Mesendoderm (in vitro differentiated cells): ENCODE data around the gene SPEM1.

Experiments
- DNase-seq: peaks from one replicate; pipeline ENCODE4 v3.0.0; 2013
- H2AK5ac ChIP-seq: 2 replicates; pipeline ENCODE4 v1.6.1; 2013; ENCODE audit warnings: low read length, inconsistent platforms
- H2BK120ac ChIP-seq: 2 replicates; pipeline ENCODE4 v1.6.1; 2013; ENCODE audit warnings: low read depth, mild to moderate bottlenecking, low read length, moderate library complexity, mixed read lengths
- H2BK15ac ChIP-seq: replicated peaks from 2 replicates; pipeline ENCODE4 v1.6.1; 2013; ENCODE audit warnings: low read depth, mild to moderate bottlenecking, moderate library complexity
- H2BK5ac ChIP-seq: 2 replicates; pipeline ENCODE4 v1.6.1; 2013; ENCODE audit warnings: low read length, inconsistent platforms
- H3K18ac ChIP-seq: 2 replicates; pipeline ENCODE4 v1.6.1; 2013; ENCODE audit warnings: mild to moderate bottlenecking, low read length, mixed read lengths
- H3K23ac ChIP-seq: one replicate; pipeline ENCODE4 v1.6.1; 2013; ENCODE audit warnings: low read length
- H3K27ac ChIP-seq: 2 replicates; pipeline ENCODE4 v1.5.1; 2013; ENCODE audit warnings: low read depth, mild to moderate bottlenecking, inconsistent platforms, low read length, moderate library complexity
- H3K27me3 ChIP-seq: 2 replicates; pipeline ENCODE4 v1.6.1; 2013; ENCODE audit warnings: low read length, control low read depth, mild to moderate bottlenecking, inconsistent platforms; ENCODE audit not compliant: insufficient read depth, poor library complexity
- H3K36me3 ChIP-seq: 2 replicates; pipeline ENCODE4 v1.6.1; 2013; ENCODE audit warnings: low read length, inconsistent platforms; ENCODE audit not compliant: control insufficient read depth, insufficient read depth
- H3K4ac ChIP-seq: one replicate; pipeline ENCODE4 v1.6.1; 2013; ENCODE audit warnings: low read depth, mild to moderate bottlenecking, low read length, moderate library complexity
- H3K4me1 ChIP-seq: 2 replicates; pipeline ENCODE4 v1.6.1; 2013; ENCODE audit warnings: low read depth, low read length, inconsistent platforms; ENCODE audit not compliant: control insufficient read depth
- H3K4me2 ChIP-seq: 2 replicates; pipeline ENCODE4 v1.6.1; 2013; ENCODE audit warnings: low read length
- H3K4me3 ChIP-seq: 2 replicates; pipeline ENCODE4 v1.5.1; 2013; ENCODE audit warnings: mild to moderate bottlenecking, low read length
- H3K56ac ChIP-seq: one replicate; pipeline ENCODE4 v1.6.1; 2013; ENCODE audit warnings: low read length
- H3K79me1 ChIP-seq: 2 replicates; pipeline ENCODE4 v1.6.1; 2013; ENCODE audit warnings: low read length, inconsistent platforms
- H3K79me2 ChIP-seq: 2 replicates; pipeline ENCODE4 v1.6.1; 2013; ENCODE audit warnings: mild to moderate bottlenecking, low read length; ENCODE audit not compliant: control insufficient read depth, insufficient read depth
- H3K9ac ChIP-seq: 2 replicates; pipeline ENCODE4 v1.6.1; 2013; ENCODE audit warnings: low read length, inconsistent platforms
- H4K5ac ChIP-seq: one replicate; pipeline ENCODE4 v1.6.1; 2013; ENCODE audit warnings: low read length
- H4K8ac ChIP-seq: one replicate; pipeline ENCODE4 v1.6.1; 2013; ENCODE audit warnings: low read depth, mild to moderate bottlenecking, control low read depth, low read length, moderate library complexity
- WGBS: extraction: QIAGEN DNeasy Blood & Tissue Kit; methylation state at CpG from one replicate; pipeline ENCODE4 v1.1.7; 2013; ENCODE audit warnings: low lambda C conversion rate, missing lambda C conversion rate; ENCODE audit not compliant: insufficient coverage; ENCODE audit errors: extremely low coverage; 5-methylcytosine and 5-hydroxymethylcytosine counted together

The SPEM1 gene

GRCh38 chr17:7442142-7442541, 22.0 kb downstream of the SPEM1 start:
- Histone ChIP-seq H2BK15ac (no peak overlapping the region), H3K56ac (no peak overlapping the region), H2BK5ac (no peak overlapping the region), H2BK120ac (no peak overlapping the region), H3K4ac (no peak overlapping the region), H3K27ac (no peak overlapping the region), H4K5ac (no peak overlapping the region), H3K4me2 (no peak overlapping the region), H3K4me1 (peaks cover 5% of the 10 kb centered on the region), H3K4me3 (no peak overlapping the region), H3K36me3 (no peaks in the 10 kb centered on the region), H3K9ac (no peak overlapping the region), H3K18ac (no peak overlapping the region), H3K27me3 (peaks cover 9% of the 10 kb centered on the region), H3K23ac (no peak overlapping the region), H3K79me2 (no peaks in the 10 kb centered on the region), H3K79me1 (no peaks in the 10 kb centered on the region), H2AK5ac (no peak overlapping the region), H4K8ac (no peak overlapping the region)
- WGBS, result no CpG with 5 or more reads among the region's 2 CpGs
- DNase-seq, result no peak

DNA sequence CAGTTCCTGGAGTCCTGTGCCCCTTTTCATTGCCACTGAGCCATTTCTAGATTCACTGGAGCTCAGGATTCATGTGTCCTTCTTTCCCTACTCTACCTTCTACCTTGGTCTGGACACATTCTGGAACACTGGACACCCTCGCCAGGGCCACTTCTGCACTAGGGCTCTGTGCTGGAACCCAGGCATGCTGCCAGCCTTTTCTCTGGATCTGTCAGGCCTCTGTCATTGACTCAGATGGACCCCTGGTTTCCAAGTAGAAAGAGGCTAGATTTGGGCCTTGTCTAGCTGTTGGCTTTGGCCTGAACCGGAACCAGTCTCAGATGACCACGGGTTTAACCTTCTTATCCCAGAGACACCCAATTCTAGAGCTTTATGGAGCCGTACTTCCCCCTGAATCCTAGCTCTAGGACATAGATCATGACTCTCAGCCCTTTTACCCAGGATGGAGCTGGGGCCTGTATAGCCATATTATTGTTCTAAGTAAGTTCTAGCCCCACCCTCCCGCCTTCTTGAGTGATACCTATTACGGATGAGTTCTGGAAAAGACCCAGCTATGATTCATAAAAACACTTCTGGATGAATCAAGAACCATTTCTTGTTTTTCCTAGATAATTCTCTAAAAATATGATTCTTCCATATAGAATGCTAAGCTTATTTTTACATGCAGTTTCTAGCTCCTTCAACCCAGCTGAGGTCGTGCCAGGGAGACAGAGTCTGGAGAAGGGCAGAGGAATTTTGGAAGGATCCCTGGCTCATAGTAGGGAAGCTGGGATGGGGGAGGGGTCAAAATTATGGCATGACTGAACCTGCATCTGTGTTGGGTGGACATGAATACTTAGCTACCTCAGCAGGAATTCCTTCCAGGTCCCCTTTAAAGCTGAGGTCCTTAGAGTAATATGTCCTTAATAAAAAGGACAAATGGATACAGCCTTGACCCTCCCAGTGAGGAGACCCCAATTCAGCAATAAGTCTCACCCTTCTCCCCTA, 23.7 kb downstream of the SPEM1 start:
- no CpG with 5 or more reads among the region's 7 CpGs for WGBS
- Histone ChIP-seq H2AK5ac (no peak overlapping the region), H3K23ac (no peak overlapping the region), H3K4me1 (peaks cover 2% of the 10 kb centered on the region), H3K4ac (no peak overlapping the region), H2BK5ac (no peak overlapping the region), H3K36me3 (no peaks in the 10 kb centered on the region), H3K27me3 (peaks cover 4% of the 10 kb centered on the region), H4K5ac (no peak overlapping the region), H3K79me1 (no peaks in the 10 kb centered on the region), H3K4me3 (no peak overlapping the region), H3K27ac (no peak overlapping the region), H4K8ac (no peak overlapping the region), H3K9ac (no peak overlapping the region), H3K4me2 (no peak overlapping the region), H3K18ac (no peak overlapping the region), H3K56ac (no peak overlapping the region), H2BK15ac (no peak overlapping the region), H2BK120ac (no peak overlapping the region), H3K79me2 (no peaks in the 10 kb centered on the region)
- no peak for DNase-seq

DNA sequence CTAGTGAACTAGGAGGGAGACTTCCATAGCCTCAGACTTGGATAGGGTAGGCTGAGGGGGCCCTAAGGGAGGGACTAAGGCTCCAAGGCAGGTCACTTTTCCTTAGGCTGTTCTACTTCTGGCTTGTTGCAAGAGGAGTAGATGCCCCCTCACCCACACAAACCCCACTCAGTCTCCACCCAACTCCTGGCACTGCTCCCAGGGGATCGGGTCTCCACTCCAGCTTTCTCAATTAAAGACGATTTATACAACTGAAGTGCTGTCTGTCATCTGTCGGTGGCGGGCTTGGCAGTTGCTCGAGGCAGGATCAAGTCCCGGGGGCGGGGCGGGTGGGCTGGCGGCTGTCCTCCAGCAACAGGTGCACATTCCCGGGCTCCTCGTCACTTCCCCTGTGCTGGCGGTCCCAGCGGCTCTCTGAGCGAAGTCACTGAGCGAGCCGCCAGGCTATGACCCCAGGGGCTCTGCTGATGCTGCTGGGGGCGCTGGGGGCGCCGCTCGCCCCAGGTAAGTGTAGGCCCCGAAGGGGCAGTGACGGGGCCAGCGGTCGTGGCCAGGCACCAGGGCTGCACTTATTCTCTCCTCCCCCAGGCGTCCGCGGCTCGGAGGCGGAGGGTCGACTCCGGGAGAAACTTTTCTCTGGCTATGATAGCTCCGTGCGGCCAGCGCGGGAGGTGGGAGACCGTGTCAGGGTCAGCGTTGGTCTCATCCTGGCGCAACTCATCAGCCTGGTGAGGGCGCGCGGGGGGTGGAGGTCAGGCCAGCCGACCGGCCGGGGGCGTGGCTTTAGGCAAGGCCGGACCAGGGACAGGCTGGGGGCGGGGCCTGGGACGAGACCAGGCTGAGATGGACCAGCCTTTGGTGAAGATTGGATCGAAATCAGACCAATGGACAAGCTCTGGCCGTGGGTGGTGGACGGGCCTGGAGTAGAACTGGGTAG, 24.8 kb downstream of the SPEM1 start, which contains the start of gene CHRNB1:
Gene CHRNB1, plus strand, starts transcription at position 380 of the 937 bp plus-strand sequence. Its CDS starts 67 bp downstream, at position 447.
- no CpG with 5 or more reads among the region's 51 CpGs for WGBS
- H2BK5ac ChIP-seq, result no peak within 1 kb of the TSS
- H2BK120ac ChIP-seq, result no peak within 1 kb of the TSS
- H3K9ac ChIP-seq, result peak within 1 kb of the TSS; percentile 50
- H3K18ac ChIP-seq, result no peak within 1 kb of the TSS
- H3K4me3 ChIP-seq, result peak within 1 kb of the TSS; percentile 17
- no peaks in the 10 kb centered on the region for H3K79me1 ChIP-seq
- peak within 1 kb of the TSS; percentile 89 for H3K56ac ChIP-seq
- peak within 1 kb of the TSS; percentile 83 for H3K4me2 ChIP-seq
- no peak within 1 kb of the TSS for H4K8ac ChIP-seq
- H3K4ac ChIP-seq, result no peak within 1 kb of the TSS
- H3K23ac ChIP-seq, result no peak within 1 kb of the TSS
- no peaks in the 10 kb centered on the region for H3K36me3 ChIP-seq
- H2BK15ac ChIP-seq, result no peak within 1 kb of the TSS
- no peak within 1 kb of the TSS for H2AK5ac ChIP-seq
- H3K79me2 ChIP-seq, result no peaks in the 10 kb centered on the region
- H3K27ac ChIP-seq, result no peak within 1 kb of the TSS
- peaks cover 2% of the 10 kb centered on the region for H3K4me1 ChIP-seq
- H3K27me3 ChIP-seq, result no peaks in the 10 kb centered on the region
- no peak within 1 kb of the TSS for H4K5ac ChIP-seq
- DNase-seq, result peak; percentile 87

DNA sequence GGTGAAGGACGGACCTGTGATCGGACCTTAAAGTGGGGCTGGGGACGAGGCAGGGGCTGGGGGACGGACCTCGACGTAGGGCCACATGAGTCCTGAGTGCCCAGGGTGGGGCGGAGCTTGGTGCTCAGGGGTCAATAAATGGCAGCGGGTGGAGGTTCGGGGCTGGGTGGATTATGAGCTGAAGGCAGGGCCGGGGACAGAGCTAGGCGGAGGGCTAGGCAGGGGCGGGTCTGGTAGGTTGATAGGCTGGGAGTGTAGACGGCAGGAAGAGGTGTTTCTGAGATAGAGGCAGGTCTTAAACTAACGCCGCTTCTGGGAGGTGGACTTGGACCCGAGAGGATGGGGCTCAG, 25.5 kb downstream of the SPEM1 start:
- WGBS, result no CpG with 5 or more reads among the region's 16 CpGs
- H3K9ac ChIP-seq, result peak overlapping the region; percentile 50
- H2BK15ac ChIP-seq, result no peak overlapping the region
- H3K27ac ChIP-seq, result no peak overlapping the region
- H3K4me1 ChIP-seq, result peaks cover 2% of the 10 kb centered on the region
- H3K79me1 ChIP-seq, result no peaks in the 10 kb centered on the region
- H3K4ac ChIP-seq, result no peak overlapping the region
- peak overlapping the region; percentile 89 for H3K56ac ChIP-seq
- no peak overlapping the region for H2BK5ac ChIP-seq
- H3K79me2 ChIP-seq, result no peaks in the 10 kb centered on the region
- H3K4me3 ChIP-seq, result peak overlapping the region; percentile 10
- no peaks in the 10 kb centered on the region for H3K36me3 ChIP-seq
- H3K4me2 ChIP-seq, result peak overlapping the region; percentile 83
- H2AK5ac ChIP-seq, result no peak overlapping the region
- no peaks in the 10 kb centered on the region for H3K27me3 ChIP-seq
- H3K18ac ChIP-seq, result no peak overlapping the region
- H3K23ac ChIP-seq, result no peak overlapping the region
- no peak overlapping the region for H2BK120ac ChIP-seq
- peak; percentile 88 for DNase-seq
- H4K5ac ChIP-seq, result no peak overlapping the region
- no peak overlapping the region for H4K8ac ChIP-seq

GRCh38 chr17:7448461-7448860, 28.3 kb downstream of the SPEM1 start:
- no peak overlapping the region for H3K4ac ChIP-seq
- no peak overlapping the region for H3K9ac ChIP-seq
- no peaks in the 10 kb centered on the region for H3K4me1 ChIP-seq
- H2BK5ac ChIP-seq, result no peak overlapping the region
- no peak overlapping the region for H4K5ac ChIP-seq
- H3K4me3 ChIP-seq, result no peak overlapping the region
- no peaks in the 10 kb centered on the region for H3K36me3 ChIP-seq
- no peak overlapping the region for H4K8ac ChIP-seq
- no peaks in the 10 kb centered on the region for H3K27me3 ChIP-seq
- H2AK5ac ChIP-seq, result no peak overlapping the region
- no peaks in the 10 kb centered on the region for H3K79me1 ChIP-seq
- H3K23ac ChIP-seq, result no peak overlapping the region
- no peak overlapping the region for H3K56ac ChIP-seq
- DNase-seq, result no peak
- no peak overlapping the region for H3K4me2 ChIP-seq
- H3K18ac ChIP-seq, result no peak overlapping the region
- H3K79me2 ChIP-seq, result no peaks in the 10 kb centered on the region
- no peak overlapping the region for H2BK15ac ChIP-seq
- H2BK120ac ChIP-seq, result no peak overlapping the region
- no peak overlapping the region for H3K27ac ChIP-seq
- WGBS, result no CpG with 5 or more reads among the region's 7 CpGs
